ENCODE data around the gene CAMK4. TPM values are rescaled to one million over a fixed set of nuclear protein-coding genes. Genes with fewer than 3 reads are reported as not detected.

CAMK4 gene
- total and polyA plus RNA-seq, 2 donors (not counting 3 experiments of a cell fraction or from before 2014, with no cell fraction given): 2.2 to 5.4 TPM

GRCh38 chr5:111537141-111538024 is 313.2 kb downstream of the CAMK4 start:
- H2AFZ ChIP-seq (ENCODE audit: low read depth, low read length): no peak overlapping the region
- H3K9me3 ChIP-seq (replicated peaks; ENCODE audit: control insufficient read depth, insufficient read depth, low read length): no peaks in the 10 kb centered on the region
- H3K27ac ChIP-seq (ENCODE audit: insufficient read depth, low read depth, low read length): no peak overlapping the region
- DNase-seq (ENCODE audit: low read depth, low spot score): no peak
- TF ChIP-seq POLR2A (IDR thresholded peaks at IDR 0.05; ENCODE audit: low read depth, low read length) (no peak), POLR2AphosphoS5 (IDR thresholded peaks at IDR 0.05; ENCODE audit: insufficient read depth, low read depth, low read length) (no peak), FOS (IDR thresholded peaks at IDR 0.05; ENCODE audit: borderline replicate concordance, insufficient read depth, low read length) (no peak), MAX (IDR thresholded peaks at IDR 0.05; ENCODE audit: insufficient read depth, insufficient read length) (no peak), JUN (IDR thresholded peaks at IDR 0.05; ENCODE audit: borderline replicate concordance, insufficient read depth, insufficient read length, low read depth) (no peak), MYC (IDR thresholded peaks at IDR 0.05; ENCODE audit: low read depth, low read length) (no peak), CTCF (IDR thresholded peaks at IDR 0.05; ENCODE audit: extremely low read depth in 1 of 2, insufficient read depth in 1 of 2, low read depth in 1 of 2, low read length in 2 of 2) (no peak), GATA2 (IDR thresholded peaks at IDR 0.05; ENCODE audit: insufficient read depth, insufficient read length, low read depth, low read length) (no peak), EZH2 (IDR thresholded peaks at IDR 0.05; ENCODE audit: borderline replicate concordance, low read depth, low read length, severe bottlenecking) (no peak)
- H3K36me3 ChIP-seq (ENCODE audit: control insufficient read depth in 2 of 2, extremely low read depth in 1 of 2, insufficient read depth in 2 of 2, low read length in 2 of 2): no peaks in the 10 kb centered on the region
- intact Hi-C loops (cut with micrococcal nuclease): no loop called here
- no peaks in the 10 kb centered on the region for H3K4me1 ChIP-seq (ENCODE audit: control insufficient read depth, extremely low read depth, insufficient read depth, low read length)
- H3K9ac ChIP-seq (replicated peaks; ENCODE audit: extremely low read depth, insufficient read depth, low read length): no peak overlapping the region
- no peak overlapping the region for H3K4me2 ChIP-seq (ENCODE audit: insufficient read depth, low read length)
- CTCF ChIA-PET: interaction anchor here (2.3 kb wide), 1 partner anchor 13 kb away, joined by 9 read pairs; no protein-coding TSS in a partner anchor
- H3K79me2 ChIP-seq (ENCODE audit: control insufficient read depth, insufficient read depth, low read length): no peaks in the 10 kb centered on the region
- H3K4me3 ChIP-seq (replicated peaks in 1 of 3; ENCODE audit: insufficient read depth in 1 of 3, low read depth in 1 of 3, low read length in 3 of 3): no peak overlapping the region
- dilution Hi-C loops (cut with MboI; ENCODE audit: extremely low pct_ligation_motif_present, low sequenced_read_pairs): no loop called here
- no peaks in the 10 kb centered on the region for H4K20me1 ChIP-seq (replicated peaks; ENCODE audit: control insufficient read depth, extremely low read depth, insufficient read depth, low read length)
- no TSS peak for BruUV-seq (replicated peaks)
- no peak for FAIRE-seq
- no peaks in the 10 kb centered on the region for H3K27me3 ChIP-seq (ENCODE audit: control insufficient read depth in 2 of 2, insufficient read depth in 2 of 2, low read length in 2 of 2)
- no peaks in the 10 kb centered on the region for H3K9me1 ChIP-seq (replicated peaks; ENCODE audit: control insufficient read depth, extremely low read depth, insufficient read depth, low read length)
- POLR2A ChIA-PET: no interaction called here

Other genes with a start within 250 kb of the CAMK4 start
- gene TSLP, start 152.7 kb upstream of the CAMK4 start, total RNA-seq: not detected in 2 replicates
- gene TSLP, start 152.7 kb upstream of the CAMK4 start, polyA plus RNA-seq: not detected in 2 replicates
- gene WDR36, start 132.0 kb upstream of the CAMK4 start, total RNA-seq: 30.2 and 33.8 TPM in 2 replicates
- gene WDR36, start 132.0 kb upstream of the CAMK4 start, polyA plus RNA-seq: 7.4 and 10.6 TPM in 2 replicates